K562 (cell line): ENCODE measurements around the gene SVIL. TPM values are rescaled to one million over a fixed set of nuclear protein-coding genes. Genes with fewer than 3 reads are reported as not detected.

Source experiments
- ATAC-seq: fragments of 200-7000 bp; cut with Tn5 transposase; 3 replicates; pipeline ENCODE4 v1.9.1; 2020; ENCODE audit warnings: moderate library complexity
- BruUV-seq: library from RNA; stranded (reverse); fragments of 400-500 nt; replicated peaks from 2 replicates; lab custom pipeline; 2021; lab: Mats Ljungman, UMichigan
- CTCF ChIA-PET: fragments of 300-600 bp; formaldehyde crosslinking; extraction: SDS; loops from one replicate; lab custom pipeline; 2021; ENCODE audit warnings: low intra/inter-chr PET ratio; lab: Yijun Ruan, JAX
- POLR2A ChIA-PET: fragments of 300-600, 350-650 bp; sonication (Branson Sonifier 250); formaldehyde crosslinking; extraction: SDS; loops from one replicate; lab custom pipeline; 2021; ENCODE audit warnings: antibody characterized with exemption, inconsistent platforms; lab: Yijun Ruan, JAX
- DNase-seq, 4 experiments: peaks; one replicate each; pipeline versions ENCODE4 v3.0.0 to v3.0.0-alpha.2; 2011 to 2018; ENCODE audit warnings: low spot score in 3 of 4, mixed read lengths in 3 of 4; ENCODE audit errors: extremely low read depth in 1 of 4
- FAIRE-seq: peaks from 2 replicates; lab custom pipeline; 2011; peaks lifted over from hg19 to GRCh38; lab: Jason Lieb, UNC
- H2AFZ ChIP-seq: 2 replicates; pipeline ENCODE4 v1.6.0; 2011; ENCODE audit warnings: low read depth, low read length, control low read depth, inconsistent platforms
- H3K27ac ChIP-seq: fragments of 200-600 bp; 3 replicates; pipeline ENCODE4 v1.8.0; 2011; ENCODE audit warnings: low read depth, mild to moderate bottlenecking, control low read depth, inconsistent platforms, low read length, moderate library complexity, mixed read lengths; ENCODE audit errors: extremely low read depth
- H3K27me3 ChIP-seq, 2 experiments: fragments of 300-600 bp in 1 of 2; 2 replicates in 1 of 2; 3 replicates in 1 of 2; pipeline versions ENCODE4 v1.6.0 to v1.8.0; 2011; ENCODE audit warnings: inconsistent platforms in 2 of 2, low read length in 2 of 2, mild to moderate bottlenecking in 1 of 2, mixed read lengths in 1 of 2, moderate library complexity in 1 of 2; ENCODE audit not compliant: control insufficient read depth in 2 of 2, insufficient read depth in 2 of 2
- H3K36me3 ChIP-seq: fragments of 300-600 bp; 3 replicates; pipeline ENCODE4 v1.8.0; 2011; ENCODE audit warnings: mild to moderate bottlenecking, low read length, inconsistent platforms; ENCODE audit not compliant: control insufficient read depth, insufficient read depth
- H3K4me1 ChIP-seq, 2 experiments: fragments of 200-600 bp in 1 of 2; replicated peaks in 1 of 2; 2 replicates in 1 of 2; 3 replicates in 1 of 2; pipeline versions ENCODE4 v1.5.1 to v1.8.0; 2011; ENCODE audit warnings: inconsistent platforms in 2 of 2, low read length in 2 of 2, mild to moderate bottlenecking in 1 of 2, mixed read lengths in 1 of 2, moderate library complexity in 1 of 2; ENCODE audit not compliant: control insufficient read depth in 2 of 2, insufficient read depth in 2 of 2
- H3K4me2 ChIP-seq: 2 replicates; pipeline ENCODE4 v1.6.1; 2011; ENCODE audit warnings: low read length, control low read depth, inconsistent platforms, mixed read lengths; ENCODE audit not compliant: insufficient read depth
- H3K4me3 ChIP-seq: fragments of 200-600 bp; sonication (generic), shearing (Covaris generic); 2 replicates; pipeline ENCODE4 v1.5.1; 2016; ENCODE audit warnings: control low read depth, inconsistent platforms
- H3K79me2 ChIP-seq: fragments of 200-600 bp; 3 replicates; pipeline ENCODE4 v1.8.0; 2011; ENCODE audit warnings: low read length, inconsistent platforms; ENCODE audit not compliant: control insufficient read depth, insufficient read depth
- H3K9ac ChIP-seq, 2 experiments: 2 replicates each; pipeline versions ENCODE4 v1.6.0 to v1.6.1; 2011; ENCODE audit warnings: low read depth in 2 of 2, low read length in 2 of 2, control low read depth in 1 of 2, inconsistent platforms in 1 of 2, mild to moderate bottlenecking in 1 of 2, mixed read lengths in 1 of 2; ENCODE audit not compliant: insufficient read depth in 1 of 2
- H3K9me1 ChIP-seq: one replicate; pipeline ENCODE4 v1.6.0; 2011; ENCODE audit warnings: inconsistent platforms, mild to moderate bottlenecking, low read length, moderate library complexity; ENCODE audit not compliant: control insufficient read depth, insufficient read depth
- H3K9me3 ChIP-seq: replicated peaks from 2 replicates; pipeline ENCODE4 v1.5.1; 2011; ENCODE audit warnings: low read depth, low read length, inconsistent platforms; ENCODE audit not compliant: control insufficient read depth, insufficient read depth
- H4K20me1 ChIP-seq: replicated peaks from 2 replicates; pipeline ENCODE4 v1.6.1; 2011; ENCODE audit warnings: low read length, inconsistent platforms, mixed read lengths; ENCODE audit not compliant: control insufficient read depth, insufficient read depth
- CBFA2T3 ChIP-seq: fragments of 450-650 bp; IDR thresholded peaks from 2 replicates; pipeline ENCODE4 v1.6.1; 2017
- ETS2 ChIP-seq: IDR thresholded peaks from 2 replicates; pipeline ENCODE4 v1.6.1; 2016; ENCODE audit warnings: borderline replicate concordance, missing genetic modification characterization, mild to moderate bottlenecking, moderate library complexity, missing compliant biosample characterization; ENCODE audit not compliant: poor library complexity, severe bottlenecking
- ETV1 ChIP-seq: fragments of 450-650 bp; conservative IDR thresholded peaks from 2 replicates; pipeline ENCODE4 v1.6.1; 2016; ENCODE audit warnings: missing genetic modification characterization, control low read depth, low read depth, missing compliant biosample characterization
- FOXA3 ChIP-seq, 2 experiments: fragments of 450-650 bp in 1 of 2; sonication (generic) in 1 of 2; formaldehyde crosslinking; IDR thresholded peaks in 1 of 2; conservative IDR thresholded peaks in 1 of 2; 2 replicates each; pipeline versions ENCODE4 v1.4.0 to v1.8.0; 2020 to 2022; ENCODE audit warnings: mild to moderate bottlenecking in 2 of 2, missing genetic modification reagents in 1 of 2
- MEF2D ChIP-seq: conservative IDR thresholded peaks from 2 replicates; pipeline ENCODE4 v1.6.1; 2016; ENCODE audit warnings: low read depth, missing genetic modification characterization, missing compliant biosample characterization
- PHB ChIP-seq: fragments of 250-450 bp; sonication (Bioruptor Pico); IDR thresholded peaks from 2 replicates; pipeline ENCODE4 v1.5.0; 2021
- SAFB ChIP-seq: fragments of 200-400 bp; formaldehyde crosslinking; IDR thresholded peaks from 2 replicates; pipeline ENCODE4 v1.6.1; 2017; ENCODE audit warnings: low read depth, low read length, borderline replicate concordance
- XRCC5 ChIP-seq: fragments of 200-400 bp; formaldehyde crosslinking; IDR thresholded peaks from 2 replicates; pipeline ENCODE4 v1.6.1; 2017; ENCODE audit warnings: low read depth, mild to moderate bottlenecking, low read length
- WGBS: fragments of 100-300 bp; shearing (Covaris generic); methylation state at CpG from one replicate; pipeline ENCODE4 v1.1.6; 2016; ENCODE audit warnings: low coverage, mixed read lengths; ENCODE audit not compliant: insufficient coverage; ENCODE audit errors: missing lambda C conversion rate; 5-methylcytosine and 5-hydroxymethylcytosine counted together
- in situ Hi-C: fragments of 300-500 bp; cut with MboI; formaldehyde crosslinking; loops from 4 replicates; pipeline ENCODE4 v1.15.0; 2018; ENCODE audit warnings: inconsistent platforms, mixed read lengths
- intact Hi-C: fragments of 100-400 bp; cut with micrococcal nuclease; formaldehyde crosslinking; loops from 2 replicates; pipeline ENCODE4 v1.14.2; 2022
- polyA plus RNA-seq, 8 experiments: library from polyadenylated mRNA; depleted of rRNA in 4 of 8; stranded (reverse) in 5 of 8; unstranded in 3 of 8; fragments of >200 nt; fragmentation: Nextera tagmentation in 2 of 8; fragmentation: Illumina TruSeq in 1 of 8; extraction: Ambion mirVana in 2 of 8; extraction: Trizol in 1 of 8; gene quantifications; 2 replicates each; pipeline versions ENCODE4 v1.2.1 to v1.2.3, GENCODE V29; 2011 to 2014; ENCODE audit warnings: inconsistent platforms in 1 of 8, missing spikeins in 1 of 8
- total RNA-seq, 7 experiments: library from RNA; depleted of rRNA in 6 of 7; stranded (reverse); fragments of >200 nt in 6 of 7; fragmentation: Illumina TruSeq in 2 of 7; extraction: Trizol in 2 of 7; gene quantifications; 2 replicates each; pipeline versions ENCODE4 v1.2.1 to v1.2.3, GENCODE V29; 2011 to 2021; ENCODE audit warnings: low replicate concordance in 1 of 7
- TF ChIP-seq, protein P1 (sequence below): sonication (generic); formaldehyde crosslinking; IDR thresholded peaks from 2 replicates; pipeline ENCODE4 v1.8.0; 2023; ENCODE audit warnings: missing genetic modification reagents, mild to moderate bottlenecking, borderline replicate concordance
- TF ChIP-seq, protein P2 (sequence below), 2 experiments: fragments of 250-450 bp in 1 of 2; fragments of 450-650 bp in 1 of 2; sonication (Bioruptor Pico) in 1 of 2; IDR thresholded peaks; 2 replicates each; pipeline versions ENCODE4 v1.6.1 to v1.8.0; 2016 to 2021; ENCODE audit warnings: mild to moderate bottlenecking in 2 of 2, moderate library complexity in 2 of 2, missing compliant biosample characterization in 1 of 2, missing genetic modification characterization in 1 of 2
- TF ChIP-seq, protein P3 (sequence below), 3 experiments: IDR thresholded peaks in 2 of 3; conservative IDR thresholded peaks in 1 of 3; 2 replicates each; pipeline ENCODE4 v1.5.1; 2011 to 2012; ENCODE audit warnings: low read length in 3 of 3, mild to moderate bottlenecking in 3 of 3, control low read depth in 2 of 3, improper control_type of control experiment in 1 of 3, inconsistent platforms in 1 of 3, low read depth in 1 of 3, mixed read lengths in 1 of 3, moderate library complexity in 1 of 3; ENCODE audit not compliant: insufficient read depth in 2 of 3

Gene SVIL
- total and polyA plus RNA-seq, 9 of the 15 experiments (the other 6 are each of a cell fraction or from before 2014, with no cell fraction given) = under 0.01 to 0.18 (median 0.05) TPM; not detected in 3

DNA sequence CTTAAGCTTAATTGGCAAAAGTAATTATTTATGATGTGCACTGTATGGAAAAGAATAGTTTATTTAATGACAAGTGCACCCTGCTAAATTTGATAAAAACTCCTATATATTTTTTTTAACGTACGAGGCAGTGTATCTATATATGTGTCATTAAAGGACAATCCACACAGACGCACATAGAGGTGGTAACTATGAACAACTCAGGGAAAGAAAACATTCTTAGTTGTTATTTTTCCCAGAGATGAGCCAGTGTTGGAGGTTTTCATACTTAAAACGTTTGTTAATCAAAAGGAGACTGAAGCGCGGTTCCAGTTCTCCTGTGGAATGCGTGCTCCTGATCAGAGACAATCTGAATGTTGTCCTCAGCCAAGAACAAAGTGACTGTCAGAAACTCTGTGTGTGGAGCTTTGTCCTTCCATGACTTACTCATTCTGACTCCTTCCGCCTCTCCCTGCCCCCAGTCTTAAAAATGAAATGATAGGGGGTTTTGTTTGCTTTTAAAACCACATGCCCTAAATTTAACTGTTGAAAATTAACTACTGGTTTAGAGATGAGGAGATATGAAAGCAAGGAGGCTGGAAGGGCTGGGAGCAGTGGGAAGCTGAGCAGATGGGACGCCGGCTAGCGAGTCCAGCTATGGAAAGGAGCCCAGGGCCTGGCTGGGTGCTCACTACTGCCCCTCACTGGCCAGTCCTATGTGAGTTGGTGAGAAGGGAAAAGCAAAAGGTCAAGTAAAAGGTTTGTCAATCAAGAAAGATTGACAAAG, 99.6 kb downstream of the SVIL start:
- peak; percentile 36 to 55 (median 40) for DNase-seq
- POLR2A ChIA-PET = interaction anchor here (0.7 to 2.1 kb wide), 4 partner anchors 11 to 32 kb away, joined by 3 to 4 read pairs (median 3); no protein-coding TSS in a partner anchor
- FAIRE-seq = no peak

More for the DNA sequence above, 99.6 kb downstream of the SVIL start:
- WGBS = 8% methylated on average over 11 of the region's 11 CpGs
- TF ChIP-seq ETS2 (tag) = no peak
- TF ChIP-seq MEF2D (tag) = 0 out of 2 replicates have a peak, but pooled peaks have one; percentile 49
- TF ChIP-seq FOXA3 (CRISPR knock-in tag; conservative IDR thresholded peaks at IDR 0.05 in 1 of 2, IDR thresholded peaks at IDR 0.05 in 1 of 2) = peak in 1 of 2 experiments; percentile 45; a peak in 1 of 4 replicates
- TF ChIP-seq, protein P1, sequence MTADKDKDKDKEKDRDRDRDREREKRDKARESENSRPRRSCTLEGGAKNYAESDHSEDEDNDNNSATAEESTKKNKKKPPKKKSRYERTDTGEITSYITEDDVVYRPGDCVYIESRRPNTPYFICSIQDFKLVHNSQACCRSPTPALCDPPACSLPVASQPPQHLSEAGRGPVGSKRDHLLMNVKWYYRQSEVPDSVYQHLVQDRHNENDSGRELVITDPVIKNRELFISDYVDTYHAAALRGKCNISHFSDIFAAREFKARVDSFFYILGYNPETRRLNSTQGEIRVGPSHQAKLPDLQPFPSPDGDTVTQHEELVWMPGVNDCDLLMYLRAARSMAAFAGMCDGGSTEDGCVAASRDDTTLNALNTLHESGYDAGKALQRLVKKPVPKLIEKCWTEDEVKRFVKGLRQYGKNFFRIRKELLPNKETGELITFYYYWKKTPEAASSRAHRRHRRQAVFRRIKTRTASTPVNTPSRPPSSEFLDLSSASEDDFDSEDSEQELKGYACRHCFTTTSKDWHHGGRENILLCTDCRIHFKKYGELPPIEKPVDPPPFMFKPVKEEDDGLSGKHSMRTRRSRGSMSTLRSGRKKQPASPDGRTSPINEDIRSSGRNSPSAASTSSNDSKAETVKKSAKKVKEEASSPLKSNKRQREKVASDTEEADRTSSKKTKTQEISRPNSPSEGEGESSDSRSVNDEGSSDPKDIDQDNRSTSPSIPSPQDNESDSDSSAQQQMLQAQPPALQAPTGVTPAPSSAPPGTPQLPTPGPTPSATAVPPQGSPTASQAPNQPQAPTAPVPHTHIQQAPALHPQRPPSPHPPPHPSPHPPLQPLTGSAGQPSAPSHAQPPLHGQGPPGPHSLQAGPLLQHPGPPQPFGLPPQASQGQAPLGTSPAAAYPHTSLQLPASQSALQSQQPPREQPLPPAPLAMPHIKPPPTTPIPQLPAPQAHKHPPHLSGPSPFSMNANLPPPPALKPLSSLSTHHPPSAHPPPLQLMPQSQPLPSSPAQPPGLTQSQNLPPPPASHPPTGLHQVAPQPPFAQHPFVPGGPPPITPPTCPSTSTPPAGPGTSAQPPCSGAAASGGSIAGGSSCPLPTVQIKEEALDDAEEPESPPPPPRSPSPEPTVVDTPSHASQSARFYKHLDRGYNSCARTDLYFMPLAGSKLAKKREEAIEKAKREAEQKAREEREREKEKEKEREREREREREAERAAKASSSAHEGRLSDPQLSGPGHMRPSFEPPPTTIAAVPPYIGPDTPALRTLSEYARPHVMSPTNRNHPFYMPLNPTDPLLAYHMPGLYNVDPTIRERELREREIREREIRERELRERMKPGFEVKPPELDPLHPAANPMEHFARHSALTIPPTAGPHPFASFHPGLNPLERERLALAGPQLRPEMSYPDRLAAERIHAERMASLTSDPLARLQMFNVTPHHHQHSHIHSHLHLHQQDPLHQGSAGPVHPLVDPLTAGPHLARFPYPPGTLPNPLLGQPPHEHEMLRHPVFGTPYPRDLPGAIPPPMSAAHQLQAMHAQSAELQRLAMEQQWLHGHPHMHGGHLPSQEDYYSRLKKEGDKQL (CRISPR knock-in tag) = no peak
- TF ChIP-seq ETV1 (tag) = no peak
- TF ChIP-seq PHB (CRISPR knock-in tag) = no peak
- TF ChIP-seq, protein P2, sequence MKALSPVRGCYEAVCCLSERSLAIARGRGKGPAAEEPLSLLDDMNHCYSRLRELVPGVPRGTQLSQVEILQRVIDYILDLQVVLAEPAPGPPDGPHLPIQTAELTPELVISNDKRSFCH (CRISPR knock-in tag; IDR thresholded peaks at IDR 0.05) = no peak
- TF ChIP-seq, protein P2 (tag; IDR thresholded peaks at IDR 0.05) = 0 out of 2 replicates have a peak, but pooled peaks have one; percentile 60
- TF ChIP-seq CBFA2T3 = no peak
- TF ChIP-seq XRCC5 = no peak
- TF ChIP-seq SAFB = no peak
- TF ChIP-seq, protein P3, sequence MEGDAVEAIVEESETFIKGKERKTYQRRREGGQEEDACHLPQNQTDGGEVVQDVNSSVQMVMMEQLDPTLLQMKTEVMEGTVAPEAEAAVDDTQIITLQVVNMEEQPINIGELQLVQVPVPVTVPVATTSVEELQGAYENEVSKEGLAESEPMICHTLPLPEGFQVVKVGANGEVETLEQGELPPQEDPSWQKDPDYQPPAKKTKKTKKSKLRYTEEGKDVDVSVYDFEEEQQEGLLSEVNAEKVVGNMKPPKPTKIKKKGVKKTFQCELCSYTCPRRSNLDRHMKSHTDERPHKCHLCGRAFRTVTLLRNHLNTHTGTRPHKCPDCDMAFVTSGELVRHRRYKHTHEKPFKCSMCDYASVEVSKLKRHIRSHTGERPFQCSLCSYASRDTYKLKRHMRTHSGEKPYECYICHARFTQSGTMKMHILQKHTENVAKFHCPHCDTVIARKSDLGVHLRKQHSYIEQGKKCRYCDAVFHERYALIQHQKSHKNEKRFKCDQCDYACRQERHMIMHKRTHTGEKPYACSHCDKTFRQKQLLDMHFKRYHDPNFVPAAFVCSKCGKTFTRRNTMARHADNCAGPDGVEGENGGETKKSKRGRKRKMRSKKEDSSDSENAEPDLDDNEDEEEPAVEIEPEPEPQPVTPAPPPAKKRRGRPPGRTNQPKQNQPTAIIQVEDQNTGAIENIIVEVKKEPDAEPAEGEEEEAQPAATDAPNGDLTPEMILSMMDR (IDR thresholded peaks at IDR 0.05 in 2 of 3, conservative IDR thresholded peaks at IDR 0.05 in 1 of 3; ENCODE audit: insufficient read depth in 2 of 3, low read depth in 1 of 3, low read length in 3 of 3) = peak; percentile 53 to 65 (median 54)
- no peak overlapping the region for H3K4me2 ChIP-seq
- H3K27ac ChIP-seq = no peak overlapping the region
- no peak overlapping the region for H3K9ac ChIP-seq
- no peaks in the 10 kb centered on the region for H3K9me3 ChIP-seq
- intact Hi-C loops = no loop called here
- peak; percentile 79 for ATAC-seq
- no peaks in the 10 kb centered on the region for H3K79me2 ChIP-seq
- CTCF ChIA-PET = no interaction called here
- H3K36me3 ChIP-seq = no peaks in the 10 kb centered on the region
- peaks cover 23 to 51% of the 10 kb centered on the region in 2 experiments for H3K27me3 ChIP-seq
- in situ Hi-C loops = no loop called here
- H3K4me1 ChIP-seq = no peaks in the 10 kb centered on the region; a peak in 1 of 5 replicates
- 0 out of 2 replicates have a peak, but pooled peaks cover 5% of the 10 kb centered on the region for H4K20me1 ChIP-seq
- no peak overlapping the region for H2AFZ ChIP-seq
- no peaks in the 10 kb centered on the region for H3K9me1 ChIP-seq
- no peak overlapping the region for H3K4me3 ChIP-seq
- no TSS peak for BruUV-seq
